GM19238 (cell line): ENCODE measurements around the gene PHC2.

Experiments used
- DNase-seq: peaks from one replicate; pipeline ENCODE4 v3.0.0; 2011; ENCODE audit warnings: low spot score; ENCODE audit not compliant: insufficient read length

PHC2 gene

GRCh38 chr1:33454646-33455282 lies 23.9 kb upstream of the PHC2 start:
- no peak for DNase-seq

- DNase-seq, result no peak
These were observed 15.7 kb upstream of the PHC2 start for GRCh38 chr1:33446590-33446989.

GRCh38 chr1:33445108-33445507 lies 14.2 kb upstream of the PHC2 start:
- no peak for DNase-seq

- DNase-seq, result no peak
These were observed 12.8 kb upstream of the PHC2 start for GRCh38 chr1:33443705-33444180.

- DNase-seq, result no peak
These were observed 12.3 kb upstream of the PHC2 start for GRCh38 chr1:33443080-33443704.

- no peak for DNase-seq
These were observed 11.2 kb upstream of the PHC2 start for GRCh38 chr1:33442141-33442540.

- DNase-seq, result no peak
These were observed 10.3 kb upstream of the PHC2 start for GRCh38 chr1:33441088-33441745.

- DNase-seq, result no peak
These were observed 8.8 kb upstream of the PHC2 start for GRCh38 chr1:33439662-33440061.

- DNase-seq, result no peak
These were observed 7.7 kb upstream of the PHC2 start for GRCh38 chr1:33438364-33439160.

GRCh38 chr1:33436557-33437285 lies 5.8 kb upstream of the PHC2 start:
- no peak for DNase-seq

GRCh38 chr1:33435096-33435820 lies 4.4 kb upstream of the PHC2 start:
- DNase-seq, result no peak

- DNase-seq, result no peak
These were observed 3.5 kb upstream of the PHC2 start for GRCh38 chr1:33434363-33434750.

- DNase-seq, result no peak
These were observed 2.8 kb upstream of the PHC2 start for GRCh38 chr1:33433509-33434362.

GRCh38 chr1:33429856-33430691 lies 821 bp downstream of the PHC2 start:
- no peak for DNase-seq

GRCh38 chr1:33429332-33429731 lies 1.6 kb downstream of the PHC2 start:
- DNase-seq, result no peak

- DNase-seq, result no peak
These were observed 2.2 kb downstream of the PHC2 start for GRCh38 chr1:33428661-33429060.

GRCh38 chr1:33426916-33427315 lies 4.0 kb downstream of the PHC2 start:
- no peak for DNase-seq

- no peak for DNase-seq
These were observed 5.0 kb downstream of the PHC2 start for GRCh38 chr1:33425900-33426299.

- DNase-seq, result no peak
These were observed 6.3 kb downstream of the PHC2 start for GRCh38 chr1:33424610-33425009.
